HCT116 (cell line): Measurements from ENCODE around the gene CCKAR.

Source experiments
- EZH2phosphoT487 ChIP-seq: fragments of 200-600 bp; IDR thresholded peaks from 2 replicates; pipeline ENCODE4 v1.6.1; 2018; ENCODE audit warnings: antibody characterized with exemption, borderline replicate concordance
- TF ChIP-seq, protein P1 (sequence below), 3 experiments: fragments of 200-600 bp in 1 of 3; sonication (generic) in 1 of 3; IDR thresholded peaks in 2 of 3; conservative IDR thresholded peaks in 1 of 3; 2 replicates each; pipeline ENCODE4 v1.5.1; 2012 to 2017; ENCODE audit warnings: low read depth in 2 of 3, low read length in 2 of 3, antibody characterized with exemption in 1 of 3, borderline replicate concordance in 1 of 3, control low read depth in 1 of 3, mild to moderate bottlenecking in 1 of 3, mixed read lengths in 1 of 3, mixed run types in 1 of 3, moderate library complexity in 1 of 3; ENCODE audit not compliant: insufficient read depth in 1 of 3

GRCh38 chr4:26474551-26474950 lies 15.7 kb downstream of the CCKAR start:
- TF ChIP-seq, protein P1, sequence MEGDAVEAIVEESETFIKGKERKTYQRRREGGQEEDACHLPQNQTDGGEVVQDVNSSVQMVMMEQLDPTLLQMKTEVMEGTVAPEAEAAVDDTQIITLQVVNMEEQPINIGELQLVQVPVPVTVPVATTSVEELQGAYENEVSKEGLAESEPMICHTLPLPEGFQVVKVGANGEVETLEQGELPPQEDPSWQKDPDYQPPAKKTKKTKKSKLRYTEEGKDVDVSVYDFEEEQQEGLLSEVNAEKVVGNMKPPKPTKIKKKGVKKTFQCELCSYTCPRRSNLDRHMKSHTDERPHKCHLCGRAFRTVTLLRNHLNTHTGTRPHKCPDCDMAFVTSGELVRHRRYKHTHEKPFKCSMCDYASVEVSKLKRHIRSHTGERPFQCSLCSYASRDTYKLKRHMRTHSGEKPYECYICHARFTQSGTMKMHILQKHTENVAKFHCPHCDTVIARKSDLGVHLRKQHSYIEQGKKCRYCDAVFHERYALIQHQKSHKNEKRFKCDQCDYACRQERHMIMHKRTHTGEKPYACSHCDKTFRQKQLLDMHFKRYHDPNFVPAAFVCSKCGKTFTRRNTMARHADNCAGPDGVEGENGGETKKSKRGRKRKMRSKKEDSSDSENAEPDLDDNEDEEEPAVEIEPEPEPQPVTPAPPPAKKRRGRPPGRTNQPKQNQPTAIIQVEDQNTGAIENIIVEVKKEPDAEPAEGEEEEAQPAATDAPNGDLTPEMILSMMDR (IDR thresholded peaks at IDR 0.05 in 2 of 3, conservative IDR thresholded peaks at IDR 0.05 in 1 of 3; ENCODE audit: borderline replicate concordance in 1 of 3, insufficient read depth in 1 of 3, low read depth in 2 of 3, low read length in 2 of 3) = no peak
- TF ChIP-seq EZH2phosphoT487 = no peak
